Omental fat pad (tissue), 4 donors: ENCODE measurements around the gene CBY1. TPM values are rescaled to one million over a fixed set of nuclear protein-coding genes. Genes with fewer than 3 reads are reported as not detected.

ENCODE experiments used
- ATAC-seq: fragments of 150-250 bp; one replicate; pipeline ENCODE4 v1.9.1; 2016; ENCODE audit warnings: mild to moderate bottlenecking, moderate library complexity; ENCODE audit not compliant: low FRiP score
- DNase-seq: peaks from one replicate; pipeline ENCODE4 v3.0.0-alpha.2; 2019; ENCODE audit warnings: low spot score
- total RNA-seq, 4 donors: library from RNA; depleted of rRNA; stranded (reverse); fragments of >200 nt; gene quantifications; one replicate each; pipeline ENCODE4 v1.1.0, GENCODE V29; 2016
- TF ChIP-seq, protein P1 (sequence below), 3 donors: fragments of 450-650 bp; IDR thresholded peaks; one replicate each; pipeline ENCODE4 v1.5.1; 2016 to 2017; ENCODE audit warnings: antibody characterized with exemption in 3 of 3, mild to moderate bottlenecking in 3 of 3, moderate library complexity in 2 of 3

CBY1 gene
- total RNA-seq, 4 donors from 2014 or later, result 7.6 to 25.9 (median 17.4) TPM

DNA sequence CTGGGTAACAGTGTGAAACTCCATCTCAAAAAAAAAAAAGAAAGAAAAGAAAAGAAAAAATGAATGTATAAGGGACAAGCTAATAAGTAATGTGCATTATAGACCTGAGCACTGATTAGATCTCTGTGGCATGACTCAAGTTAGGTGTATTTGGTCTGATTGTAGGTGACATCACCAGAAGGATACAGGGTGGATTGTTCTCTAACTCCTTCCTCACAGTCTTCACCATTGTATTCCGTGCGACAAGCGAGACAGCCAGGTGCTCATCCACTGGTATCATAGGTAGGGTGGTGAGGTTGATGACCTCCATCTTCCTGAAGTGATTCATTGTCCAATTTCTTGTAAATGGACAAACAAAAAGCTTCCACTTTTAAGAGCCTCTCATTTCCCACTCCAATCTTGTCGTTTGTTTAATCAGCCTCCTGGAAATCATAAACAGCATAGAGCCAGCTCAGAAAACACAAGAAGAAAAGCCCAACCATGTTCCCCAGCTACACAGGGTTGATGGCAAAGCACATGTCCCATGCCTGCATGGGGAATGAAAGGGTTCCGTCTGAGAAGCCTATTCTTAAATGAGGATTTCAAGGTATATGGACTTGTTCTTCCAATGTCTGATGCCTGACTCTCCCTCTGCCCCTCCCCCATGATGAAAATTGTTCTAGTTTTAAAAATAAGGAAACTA lies 6.5 kb upstream of the CBY1 start:
- no peak for ATAC-seq
- TF ChIP-seq, protein P1, sequence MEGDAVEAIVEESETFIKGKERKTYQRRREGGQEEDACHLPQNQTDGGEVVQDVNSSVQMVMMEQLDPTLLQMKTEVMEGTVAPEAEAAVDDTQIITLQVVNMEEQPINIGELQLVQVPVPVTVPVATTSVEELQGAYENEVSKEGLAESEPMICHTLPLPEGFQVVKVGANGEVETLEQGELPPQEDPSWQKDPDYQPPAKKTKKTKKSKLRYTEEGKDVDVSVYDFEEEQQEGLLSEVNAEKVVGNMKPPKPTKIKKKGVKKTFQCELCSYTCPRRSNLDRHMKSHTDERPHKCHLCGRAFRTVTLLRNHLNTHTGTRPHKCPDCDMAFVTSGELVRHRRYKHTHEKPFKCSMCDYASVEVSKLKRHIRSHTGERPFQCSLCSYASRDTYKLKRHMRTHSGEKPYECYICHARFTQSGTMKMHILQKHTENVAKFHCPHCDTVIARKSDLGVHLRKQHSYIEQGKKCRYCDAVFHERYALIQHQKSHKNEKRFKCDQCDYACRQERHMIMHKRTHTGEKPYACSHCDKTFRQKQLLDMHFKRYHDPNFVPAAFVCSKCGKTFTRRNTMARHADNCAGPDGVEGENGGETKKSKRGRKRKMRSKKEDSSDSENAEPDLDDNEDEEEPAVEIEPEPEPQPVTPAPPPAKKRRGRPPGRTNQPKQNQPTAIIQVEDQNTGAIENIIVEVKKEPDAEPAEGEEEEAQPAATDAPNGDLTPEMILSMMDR (IDR thresholded peaks at IDR 0.05), result no peak
- no peak for DNase-seq

DNA sequence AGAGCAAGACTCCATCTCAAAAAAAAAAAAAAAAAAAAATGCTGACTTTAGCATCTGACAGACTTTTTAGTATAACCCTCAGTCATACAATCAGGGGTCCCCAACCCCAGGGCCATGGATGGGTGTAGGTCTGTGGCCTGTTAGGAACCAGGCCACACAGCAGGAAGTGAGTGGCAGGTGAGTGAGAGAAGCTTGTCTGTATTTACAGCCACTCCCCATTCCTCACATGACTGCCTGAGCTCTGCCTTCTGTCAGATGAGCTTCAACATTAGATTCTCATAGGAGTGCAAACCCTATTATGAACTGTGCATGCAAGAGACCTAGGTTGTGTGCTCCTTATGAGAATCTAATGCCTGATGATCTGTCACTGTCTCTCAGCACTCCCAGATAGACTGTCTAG lies 3.6 kb upstream of the CBY1 start:
- TF ChIP-seq, protein P1 (IDR thresholded peaks at IDR 0.05), result no peak
- DNase-seq, result no peak
- no peak for ATAC-seq

DNA sequence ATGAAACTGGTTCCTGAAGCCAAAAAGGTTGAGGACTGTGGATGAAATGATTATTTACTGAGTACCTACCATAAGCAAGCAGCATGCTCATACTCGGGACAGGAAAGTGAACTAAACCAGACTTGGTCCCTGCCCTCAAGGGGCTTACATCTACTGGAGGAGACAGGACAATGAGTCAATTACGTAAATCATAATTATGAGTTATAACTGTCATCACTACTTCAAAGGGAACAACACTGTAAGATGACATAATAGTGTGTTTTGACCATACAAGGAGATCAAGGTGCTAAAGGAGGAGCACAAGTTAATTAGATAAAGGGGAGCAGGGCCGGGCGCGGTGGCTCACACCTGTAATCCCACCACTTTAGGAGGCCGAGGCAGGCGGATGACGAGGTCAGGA lies 2.7 kb upstream of the CBY1 start:
- TF ChIP-seq, protein P1 (IDR thresholded peaks at IDR 0.05), result no peak
- ATAC-seq (no peak), DNase-seq (no peak)

DNA sequence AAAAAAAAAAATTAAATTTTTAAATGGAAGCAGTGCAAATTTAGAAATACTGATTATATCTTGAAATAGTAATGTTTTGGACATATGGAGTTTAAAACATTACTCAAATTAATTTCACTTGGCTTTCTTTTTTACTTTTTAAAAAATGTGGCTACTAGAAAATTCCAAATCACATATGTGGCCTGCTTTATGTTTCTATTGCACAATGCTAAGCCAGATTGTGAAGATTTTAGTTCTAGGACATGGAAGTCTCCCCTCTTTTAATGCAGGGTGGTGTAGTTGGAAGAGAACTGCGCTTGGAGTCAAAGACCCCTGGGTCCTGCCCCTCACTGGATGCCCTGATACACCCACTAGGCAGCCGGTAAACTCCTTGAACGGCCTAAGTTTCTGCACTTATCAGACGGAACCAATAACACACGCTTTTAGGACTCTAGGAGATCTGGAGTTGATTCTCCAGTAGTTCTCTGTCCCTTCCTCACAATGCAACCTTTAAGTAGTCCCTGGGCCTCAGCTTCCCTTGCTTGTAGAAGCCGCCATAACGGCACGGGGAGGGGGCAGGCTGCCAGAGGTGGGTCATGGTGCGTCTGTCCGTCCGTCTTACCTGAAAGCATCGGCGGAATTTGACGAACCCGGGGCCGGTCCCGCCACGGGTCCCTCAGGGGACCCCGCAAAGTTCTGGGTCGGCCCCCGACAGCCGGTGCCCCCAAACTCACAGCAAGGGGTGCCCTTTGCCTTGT lies 751 bp upstream of the CBY1 start:
- TF ChIP-seq, protein P1 (IDR thresholded peaks at IDR 0.05), result no peak
- ATAC-seq (peak; percentile 4), DNase-seq (no peak)

DNA sequence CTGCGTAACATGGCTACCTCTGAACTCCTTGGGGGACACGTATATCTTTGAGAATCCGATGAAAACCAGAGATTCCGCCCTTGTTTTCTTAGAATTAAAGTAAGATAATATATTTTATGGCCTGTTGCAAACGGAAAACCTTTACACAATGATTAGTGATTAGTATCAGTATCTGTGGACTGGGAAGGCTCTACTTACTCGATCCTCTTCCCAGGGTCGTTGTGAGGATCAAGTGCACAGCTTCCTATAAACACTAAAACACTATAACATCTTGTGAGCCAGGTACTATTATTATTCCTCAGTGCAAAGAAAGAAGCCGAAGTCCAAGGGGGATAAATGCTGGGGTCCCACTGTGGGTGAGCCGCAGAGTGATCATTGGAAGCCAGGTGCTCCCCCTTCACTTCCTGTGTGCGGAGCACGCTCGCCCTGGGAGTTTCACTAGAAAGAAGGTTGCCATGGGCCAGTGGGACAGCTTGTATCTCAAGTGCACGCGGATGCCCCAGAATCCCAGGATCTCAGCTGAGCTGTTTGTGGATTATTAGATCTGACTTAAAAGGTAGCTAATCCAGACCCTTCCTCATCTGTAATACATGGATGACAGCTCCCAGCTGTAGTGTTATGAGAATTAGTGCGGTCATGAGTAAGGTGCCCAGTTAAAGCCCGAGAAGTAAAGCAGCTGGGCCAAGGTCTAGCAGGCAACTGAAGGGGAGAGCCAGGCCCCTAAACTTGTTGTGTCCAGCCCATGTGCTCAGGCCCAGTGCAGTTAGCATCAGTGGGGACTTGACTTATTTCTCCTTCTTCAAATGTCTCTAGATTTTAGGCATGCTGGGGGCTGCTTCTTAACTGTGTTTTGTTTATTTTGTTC lies 839 bp downstream of the CBY1 start:
- TF ChIP-seq, protein P1 (IDR thresholded peaks at IDR 0.05), result no peak
- DNase-seq, result no peak
- ATAC-seq, result peak; percentile 17

DNA sequence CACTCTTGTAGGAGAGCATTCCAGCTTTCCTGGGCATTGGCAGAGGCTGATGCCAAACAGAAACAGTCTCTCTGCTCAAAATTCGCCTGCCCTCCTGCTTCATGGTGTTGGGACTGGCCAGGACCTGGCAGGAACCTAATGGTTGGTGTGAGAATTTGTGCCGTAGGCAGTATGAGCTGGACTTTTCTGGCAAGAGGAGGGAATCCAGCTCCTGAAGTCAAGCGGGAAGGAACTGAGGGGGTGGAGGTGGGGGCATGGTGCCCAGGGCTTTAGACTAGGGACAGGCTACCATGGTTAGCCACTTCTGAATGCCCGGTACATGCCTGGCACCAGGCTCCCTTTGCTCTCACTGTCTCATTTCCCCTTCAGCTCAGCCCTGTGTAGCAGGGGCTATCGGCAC lies 18.4 kb downstream of the CBY1 start:
- TF ChIP-seq, protein P1 (IDR thresholded peaks at IDR 0.05), result no peak
- DNase-seq, result no peak
- ATAC-seq, result no peak
